DND-41 (cell line): Measurements from ENCODE around the gene TMEM151B.

Experiments
- ATAC-seq: fragments of 200-7000 bp; cut with Tn5 transposase; 3 replicates; pipeline ENCODE4 v1.9.1; 2021; ENCODE audit warnings: low read depth; ENCODE audit not compliant: insufficient read depth
- DNase-seq: peaks from one replicate; pipeline ENCODE4 v3.0.0-alpha.2; 2020
- H2AFZ ChIP-seq: 2 replicates; pipeline ENCODE4 v1.6.0; 2012; ENCODE audit warnings: low read depth, low read length
- H3K27ac ChIP-seq: 2 replicates; pipeline ENCODE4 v1.5.1; 2012; ENCODE audit warnings: low read length, inconsistent platforms
- H3K27me3 ChIP-seq: fragments of 200-600 bp; sonication (generic); 2 replicates; pipeline ENCODE4 v1.6.0; 2012; ENCODE audit warnings: low read length, mild to moderate bottlenecking, inconsistent platforms; ENCODE audit not compliant: insufficient read depth, poor library complexity
- H3K36me3 ChIP-seq: 2 replicates; pipeline ENCODE4 v1.5.1; 2012; ENCODE audit warnings: low read length, inconsistent platforms; ENCODE audit not compliant: insufficient read depth
- H3K4me1 ChIP-seq: 2 replicates; pipeline ENCODE4 v1.5.1; 2012; ENCODE audit warnings: mild to moderate bottlenecking, low read length; ENCODE audit not compliant: insufficient read depth
- H3K4me2 ChIP-seq: 2 replicates; pipeline ENCODE4 v1.6.0; 2012; ENCODE audit warnings: mild to moderate bottlenecking, moderate library complexity, low read length, inconsistent platforms; ENCODE audit not compliant: insufficient read depth
- H3K4me3 ChIP-seq, 2 experiments: fragments of 200-600 bp in 1 of 2; shearing (Covaris generic) in 1 of 2; 2 replicates each; pipeline ENCODE4 v1.5.1; 2012 to 2016; ENCODE audit warnings: inconsistent platforms in 2 of 2, low read length in 2 of 2, mild to moderate bottlenecking in 2 of 2, low read depth in 1 of 2, moderate library complexity in 1 of 2
- H3K79me2 ChIP-seq: 2 replicates; pipeline ENCODE4 v1.6.0; 2012; ENCODE audit warnings: low read length, inconsistent platforms; ENCODE audit not compliant: insufficient read depth
- H3K9ac ChIP-seq: 2 replicates; pipeline ENCODE4 v1.6.0; 2012; ENCODE audit warnings: low read depth, mild to moderate bottlenecking, inconsistent platforms, low read length, moderate library complexity
- H3K9me3 ChIP-seq: 2 replicates; pipeline ENCODE4 v1.5.1; 2012; ENCODE audit warnings: low read length, moderate library complexity, mild to moderate bottlenecking, inconsistent platforms; ENCODE audit not compliant: insufficient read depth, severe bottlenecking
- H4K20me1 ChIP-seq: 2 replicates; pipeline ENCODE4 v1.6.0; 2012; ENCODE audit warnings: low read length; ENCODE audit not compliant: insufficient read depth
- EZH2 ChIP-seq: IDR thresholded peaks from 3 replicates; pipeline ENCODE4 v1.6.1; 2012; ENCODE audit warnings: borderline replicate concordance, low read depth, mild to moderate bottlenecking, moderate library complexity, low read length, inconsistent platforms; ENCODE audit not compliant: severe bottlenecking
- TF ChIP-seq, protein P1 (sequence below): IDR thresholded peaks from 2 replicates; pipeline ENCODE4 v1.5.1; 2012; ENCODE audit warnings: borderline replicate concordance, low read length, moderate library complexity, mild to moderate bottlenecking; ENCODE audit not compliant: poor library complexity, severe bottlenecking; ENCODE audit errors: extremely low read depth

Gene TMEM151B

GRCh38 chr6:44329858-44330257 lies 59.6 kb downstream of the TMEM151B start:
- ATAC-seq: no peak

GRCh38 chr6:44332585-44332984 lies 62.3 kb downstream of the TMEM151B start:
- DNase-seq: no peak
- TF ChIP-seq, protein P1, sequence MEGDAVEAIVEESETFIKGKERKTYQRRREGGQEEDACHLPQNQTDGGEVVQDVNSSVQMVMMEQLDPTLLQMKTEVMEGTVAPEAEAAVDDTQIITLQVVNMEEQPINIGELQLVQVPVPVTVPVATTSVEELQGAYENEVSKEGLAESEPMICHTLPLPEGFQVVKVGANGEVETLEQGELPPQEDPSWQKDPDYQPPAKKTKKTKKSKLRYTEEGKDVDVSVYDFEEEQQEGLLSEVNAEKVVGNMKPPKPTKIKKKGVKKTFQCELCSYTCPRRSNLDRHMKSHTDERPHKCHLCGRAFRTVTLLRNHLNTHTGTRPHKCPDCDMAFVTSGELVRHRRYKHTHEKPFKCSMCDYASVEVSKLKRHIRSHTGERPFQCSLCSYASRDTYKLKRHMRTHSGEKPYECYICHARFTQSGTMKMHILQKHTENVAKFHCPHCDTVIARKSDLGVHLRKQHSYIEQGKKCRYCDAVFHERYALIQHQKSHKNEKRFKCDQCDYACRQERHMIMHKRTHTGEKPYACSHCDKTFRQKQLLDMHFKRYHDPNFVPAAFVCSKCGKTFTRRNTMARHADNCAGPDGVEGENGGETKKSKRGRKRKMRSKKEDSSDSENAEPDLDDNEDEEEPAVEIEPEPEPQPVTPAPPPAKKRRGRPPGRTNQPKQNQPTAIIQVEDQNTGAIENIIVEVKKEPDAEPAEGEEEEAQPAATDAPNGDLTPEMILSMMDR: no peak
- TF ChIP-seq EZH2: no peak
- H3K27ac ChIP-seq: no peak overlapping the region

More at GRCh38 chr6:44329858-44330257, 59.6 kb downstream of the TMEM151B start:
- no peak for DNase-seq
- Histone ChIP-seq H2AFZ (no peak overlapping the region), H3K36me3 (no peaks in the 10 kb centered on the region), H3K79me2 (no peaks in the 10 kb centered on the region), H3K9me3 (no peaks in the 10 kb centered on the region), H3K27me3 (peaks cover 10% of the 10 kb centered on the region), H3K4me3 (no peak overlapping the region), H3K4me2 (no peak overlapping the region), H3K4me1 (no peaks in the 10 kb centered on the region), H4K20me1 (no peaks in the 10 kb centered on the region), H3K27ac (no peak overlapping the region), H3K9ac (no peak overlapping the region)
- TF ChIP-seq EZH2: no peak
- TF ChIP-seq, protein P1: no peak

GRCh38 chr6:44333273-44333919 lies 63.1 kb downstream of the TMEM151B start:
- H3K79me2 ChIP-seq: no peaks in the 10 kb centered on the region
- no peak overlapping the region for H2AFZ ChIP-seq
- ATAC-seq: no peak
- H3K27me3 ChIP-seq: peaks cover 18% of the 10 kb centered on the region
- DNase-seq: no peak
- H3K4me1 ChIP-seq: no peaks in the 10 kb centered on the region
- H4K20me1 ChIP-seq: no peaks in the 10 kb centered on the region
- TF ChIP-seq, protein P1: no peak
- TF ChIP-seq EZH2: no peak
- H3K4me2 ChIP-seq: no peak overlapping the region
- H3K9ac ChIP-seq: no peak overlapping the region
- H3K36me3 ChIP-seq: no peaks in the 10 kb centered on the region
- no peak overlapping the region for H3K4me3 ChIP-seq
- no peak overlapping the region for H3K27ac ChIP-seq
- H3K9me3 ChIP-seq: no peaks in the 10 kb centered on the region

More at GRCh38 chr6:44332585-44332984, 62.3 kb downstream of the TMEM151B start:
- Histone ChIP-seq H3K36me3 (no peaks in the 10 kb centered on the region), H3K4me2 (no peak overlapping the region), H2AFZ (no peak overlapping the region), H4K20me1 (no peaks in the 10 kb centered on the region), H3K4me3 (no peak overlapping the region), H3K9me3 (no peaks in the 10 kb centered on the region), H3K27me3 (peaks cover 17% of the 10 kb centered on the region), H3K79me2 (no peaks in the 10 kb centered on the region), H3K4me1 (no peaks in the 10 kb centered on the region), H3K9ac (no peak overlapping the region)
- no peak for ATAC-seq
